Measurements from ENCODE around the gene SHPK.

Gene SHPK

GRCh38 chr17:3679531-3680126 lies 43.6 kb upstream of the SHPK start:
- no peak overlapping the region for H3K27ac ChIP-seq
- TF ChIP-seq ZFX (IDR thresholded peaks at IDR 0.05; ENCODE audit: borderline replicate concordance), result no peak
- TF ChIP-seq CTCF (IDR thresholded peaks at IDR 0.05), result no peak

- no peak overlapping the region for H3K27ac ChIP-seq
- TF ChIP-seq ZFX (IDR thresholded peaks at IDR 0.05; ENCODE audit: borderline replicate concordance), result no peak
- TF ChIP-seq CTCF (IDR thresholded peaks at IDR 0.05), result no peak
These were observed 42.9 kb upstream of the SHPK start for GRCh38 chr17:3678821-3679530.

GRCh38 chr17:3678095-3678820 lies 42.2 kb upstream of the SHPK start:
- TF ChIP-seq CTCF (IDR thresholded peaks at IDR 0.05), result no peak
- no peak for TF ChIP-seq ZFX (IDR thresholded peaks at IDR 0.05; ENCODE audit: borderline replicate concordance)
- H3K27ac ChIP-seq, result no peak overlapping the region

GRCh38 chr17:3675886-3676285 lies 39.8 kb upstream of the SHPK start:
- H3K27ac ChIP-seq, result no peak overlapping the region
- TF ChIP-seq CTCF (IDR thresholded peaks at IDR 0.05) (no peak), ZFX (IDR thresholded peaks at IDR 0.05; ENCODE audit: borderline replicate concordance) (no peak)

- TF ChIP-seq CTCF (IDR thresholded peaks at IDR 0.05), result no peak
- no peak for TF ChIP-seq ZFX (IDR thresholded peaks at IDR 0.05; ENCODE audit: borderline replicate concordance)
- no peak overlapping the region for H3K27ac ChIP-seq
These were observed 36.5 kb upstream of the SHPK start for GRCh38 chr17:3672571-3672970.

GRCh38 chr17:3669548-3669947 lies 33.5 kb upstream of the SHPK start:
- TF ChIP-seq ZFX (IDR thresholded peaks at IDR 0.05; ENCODE audit: borderline replicate concordance) (no peak), CTCF (IDR thresholded peaks at IDR 0.05) (no peak)
- peak overlapping the region; percentile 96 for H3K27ac ChIP-seq

- H3K27ac ChIP-seq, result peak overlapping the region; percentile 96
- no peak for TF ChIP-seq ZFX (IDR thresholded peaks at IDR 0.05; ENCODE audit: borderline replicate concordance)
- no peak for TF ChIP-seq CTCF (IDR thresholded peaks at IDR 0.05)
These were observed 33.0 kb upstream of the SHPK start for GRCh38 chr17:3669085-3669347.
